AG20443 (cell line): ENCODE results near the gene OBP2B.
"Not testable (repeated sequence)": the region's sequence is repeated elsewhere in the genome, so short reads cannot be mapped to it uniquely, and the experiment has no call there.

Source experiments
- DNase-seq: peaks from one replicate; pipeline ENCODE4 v3.0.0; 2012; ENCODE audit warnings: low spot score, mixed read lengths

OBP2B gene

GRCh38 chr9:133208880-133209300 lies at the start of gene OBP2B:
OBP2B (minus strand) TSS chr9:133209250; CDS start chr9:133209199, 51 bp downstream.
- not testable (repeated sequence) for DNase-seq

DNA sequence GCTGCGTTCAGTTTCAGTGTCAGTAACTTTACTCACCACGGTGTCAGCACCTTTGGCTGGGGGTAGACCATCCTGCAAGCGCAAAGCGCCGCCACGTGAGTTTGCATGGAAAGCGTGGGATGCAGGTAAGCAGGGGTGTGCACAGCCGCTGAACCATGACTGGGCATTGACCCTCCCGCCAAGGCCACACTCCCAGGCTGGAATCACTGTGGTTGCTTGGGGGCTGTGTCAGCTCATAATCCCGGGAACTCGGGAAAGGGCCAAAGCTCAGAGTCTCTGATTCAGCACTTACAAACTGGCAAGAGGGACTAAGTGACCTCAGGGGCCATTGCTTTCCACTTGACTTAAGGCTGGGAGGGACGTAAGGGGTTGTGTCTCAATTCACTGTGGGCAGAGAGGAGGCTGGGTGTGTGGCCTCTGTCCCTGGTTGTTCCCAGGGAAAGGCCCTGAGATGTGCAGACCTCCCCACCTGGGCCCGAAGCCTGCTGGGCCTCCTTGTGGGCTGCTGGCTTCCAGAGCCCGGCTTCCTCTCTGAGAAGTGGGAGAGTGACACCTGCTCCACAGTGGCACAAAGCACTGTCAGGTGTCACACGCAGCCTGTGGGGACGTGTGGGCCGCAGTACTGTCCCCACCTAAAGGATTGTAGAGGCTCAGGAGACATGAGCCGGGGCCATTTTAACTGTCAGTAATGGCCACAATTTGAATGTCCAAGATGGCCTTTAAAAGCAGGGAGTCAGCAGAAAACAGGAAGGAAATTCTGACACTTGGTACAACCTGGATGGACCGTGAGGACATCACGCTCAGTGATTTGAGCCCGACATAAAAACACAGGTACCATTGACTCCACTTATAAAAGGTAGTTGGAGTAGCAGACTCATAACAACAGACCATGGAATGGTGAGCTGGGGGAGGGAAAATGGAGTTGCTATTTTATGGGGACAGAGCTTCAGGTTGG lies 49.3 kb upstream of the OBP2B start:
- no peak for DNase-seq

DNA sequence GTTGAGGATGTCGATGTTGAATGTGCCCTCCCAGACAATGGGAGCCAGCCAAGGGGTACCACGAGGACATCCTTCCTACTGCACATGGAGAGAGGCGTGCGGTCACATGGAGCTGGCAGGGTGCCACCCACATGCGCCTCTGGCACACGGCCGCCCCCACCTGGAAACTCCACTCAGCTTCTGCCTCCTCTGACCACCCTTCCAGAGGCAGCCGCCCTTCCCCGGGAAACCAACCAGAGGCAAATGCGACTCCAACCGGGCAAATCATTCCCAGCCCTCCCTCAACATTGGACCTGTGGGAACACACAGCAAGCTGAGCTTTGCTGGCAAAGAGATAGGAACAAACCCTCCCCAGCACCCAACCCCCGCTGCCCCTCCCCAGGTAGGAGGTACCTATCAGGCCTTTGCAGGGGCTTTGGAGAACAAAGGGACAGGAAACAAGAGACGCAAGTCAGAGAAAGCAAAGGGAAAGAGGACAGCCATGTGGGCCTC lies 48.5 kb upstream of the OBP2B start:
- DNase-seq = no peak

DNA sequence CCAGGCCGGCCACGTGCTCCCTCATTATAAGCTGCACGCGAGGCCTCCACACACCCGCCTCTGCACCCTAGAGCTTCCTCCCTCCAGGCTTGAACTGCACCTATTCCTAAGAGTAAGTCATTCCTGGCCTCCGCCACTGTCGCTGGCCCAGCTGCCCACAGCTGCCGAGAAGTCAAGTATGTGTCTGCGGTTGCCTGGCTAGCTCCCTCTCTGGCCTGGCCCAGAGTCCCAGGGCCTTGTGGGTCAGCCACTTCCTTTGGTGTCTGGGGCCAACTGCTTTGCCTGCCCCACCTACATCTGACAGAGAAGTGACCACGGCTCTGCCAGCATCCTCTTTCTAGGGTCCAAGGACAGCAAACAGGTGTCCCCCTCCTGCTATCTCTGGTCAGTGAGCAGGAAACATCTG lies 47.6 kb upstream of the OBP2B start:
- no peak for DNase-seq

- DNase-seq = no peak
Observed at GRCh38 chr9:133256136-133256461, 47.0 kb upstream of the OBP2B start.

- no peak for DNase-seq
Observed at GRCh38 chr9:133255371-133256135, 46.5 kb upstream of the OBP2B start.

DNA sequence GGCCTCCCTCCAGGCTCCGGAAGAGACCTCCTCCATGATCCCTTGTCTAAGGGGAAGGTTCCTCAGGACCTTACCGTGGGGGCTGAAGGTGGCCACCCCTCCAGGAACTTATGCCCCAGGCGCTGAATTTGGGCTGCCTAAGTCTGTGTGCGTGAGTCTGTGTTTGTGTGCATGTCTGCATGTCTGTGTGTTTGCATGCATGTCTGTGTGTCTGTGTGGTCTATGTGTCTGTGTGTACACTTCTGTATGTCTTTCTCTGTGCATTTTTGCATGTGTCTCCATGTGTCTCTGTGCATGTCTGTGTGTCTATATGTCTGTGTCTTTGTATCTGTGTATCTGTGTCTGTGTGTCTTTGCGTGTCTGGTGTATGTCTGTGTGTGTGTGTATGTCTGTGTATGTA lies 45.4 kb upstream of the OBP2B start:
- DNase-seq = no peak

GRCh38 chr9:133253268-133253667 lies 44.2 kb upstream of the OBP2B start:
- DNase-seq = no peak

GRCh38 chr9:133252301-133253020 lies 43.4 kb upstream of the OBP2B start:
- DNase-seq = no peak

DNA sequence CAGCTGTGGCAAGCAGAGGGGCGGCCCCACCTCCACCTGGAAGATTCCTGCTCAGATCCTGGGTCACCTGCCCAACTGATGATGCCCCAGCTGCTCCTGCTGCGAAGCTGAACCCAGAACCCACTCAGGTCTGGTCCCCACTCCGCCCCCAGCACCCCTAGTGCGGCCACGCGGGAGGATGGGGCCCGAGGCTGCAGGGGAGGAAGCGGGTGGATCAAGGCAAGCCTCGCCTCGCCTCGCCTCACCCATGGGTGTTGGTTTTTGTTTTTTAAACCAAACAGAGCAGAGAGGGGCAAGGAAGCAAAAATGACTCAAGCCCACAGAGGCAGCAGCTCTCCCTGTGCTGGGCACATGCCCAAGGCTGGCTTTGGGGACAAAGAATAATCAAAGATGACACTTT lies 42.7 kb upstream of the OBP2B start:
- DNase-seq = no peak

DNA sequence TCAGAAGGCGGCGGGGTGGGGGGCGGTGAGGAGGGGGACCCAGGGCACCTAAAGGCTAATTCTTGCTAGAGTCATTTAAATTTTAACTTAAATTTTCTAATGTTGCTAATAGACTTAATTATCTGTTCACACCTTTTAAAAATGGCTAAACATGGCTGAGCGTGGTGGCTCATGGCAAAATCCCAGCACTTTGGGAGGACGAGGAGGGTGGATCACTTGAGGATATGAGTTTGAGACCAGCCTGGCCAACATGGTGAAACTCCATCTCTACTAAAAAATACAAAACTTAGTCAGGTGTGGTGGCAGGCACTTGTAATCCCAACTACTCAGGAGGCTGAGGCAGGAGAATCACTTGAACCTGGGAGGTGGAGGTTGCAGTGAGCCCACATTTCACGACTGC lies 42.2 kb upstream of the OBP2B start:
- not testable (repeated sequence) for DNase-seq

GRCh38 chr9:133250741-133251170 lies 41.7 kb upstream of the OBP2B start:
- DNase-seq = no peak

DNA sequence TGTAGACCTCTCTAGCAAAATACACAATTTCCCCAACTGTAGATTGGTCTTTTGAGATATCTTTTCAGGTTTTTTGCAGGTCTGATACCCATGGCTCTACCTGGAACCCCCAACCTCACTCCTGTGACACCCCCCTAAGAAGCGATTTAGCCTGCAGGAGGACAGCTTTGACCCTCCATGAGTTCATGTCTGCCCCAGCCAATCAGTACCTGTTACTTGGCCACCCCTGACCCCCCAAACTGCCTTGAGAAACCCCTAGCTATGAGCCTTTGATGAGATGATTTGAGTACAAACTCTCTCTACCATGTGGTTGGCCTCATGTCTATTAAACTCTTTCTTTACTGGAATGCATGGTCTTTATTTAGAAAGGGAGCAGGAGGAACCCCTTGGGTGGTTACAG lies 40.3 kb upstream of the OBP2B start:
- no peak for DNase-seq

GRCh38 chr9:133248726-133249295 lies 39.8 kb upstream of the OBP2B start:
- no peak for DNase-seq

DNA sequence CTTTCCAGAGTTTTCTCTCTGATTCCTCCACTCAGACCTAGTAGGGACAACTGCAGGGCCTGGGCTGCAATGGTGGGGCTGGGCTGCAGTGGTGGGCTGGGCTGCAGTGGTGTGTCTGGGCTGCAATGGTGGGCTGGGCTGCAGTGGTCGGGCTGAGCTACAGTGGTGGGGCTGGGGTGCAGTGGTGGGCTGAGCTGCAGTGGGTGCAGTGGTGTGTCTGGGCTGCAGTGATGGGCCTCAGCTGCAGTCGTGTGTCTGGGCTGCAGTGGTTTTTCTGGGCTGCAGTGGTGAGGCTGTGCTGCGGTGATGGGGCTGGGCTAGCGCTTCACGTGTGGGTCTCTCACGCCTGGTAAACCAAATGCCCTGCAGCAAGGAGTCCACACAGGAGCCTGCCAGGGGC lies 38.6 kb upstream of the OBP2B start:
- DNase-seq = no peak

GRCh38 chr9:133246991-133247390 lies 37.9 kb upstream of the OBP2B start:
- DNase-seq = no peak

- DNase-seq = no peak
Observed at GRCh38 chr9:133246562-133246961, 37.5 kb upstream of the OBP2B start.

- DNase-seq = no peak
Observed at GRCh38 chr9:133242991-133243390, 33.9 kb upstream of the OBP2B start.

DNA sequence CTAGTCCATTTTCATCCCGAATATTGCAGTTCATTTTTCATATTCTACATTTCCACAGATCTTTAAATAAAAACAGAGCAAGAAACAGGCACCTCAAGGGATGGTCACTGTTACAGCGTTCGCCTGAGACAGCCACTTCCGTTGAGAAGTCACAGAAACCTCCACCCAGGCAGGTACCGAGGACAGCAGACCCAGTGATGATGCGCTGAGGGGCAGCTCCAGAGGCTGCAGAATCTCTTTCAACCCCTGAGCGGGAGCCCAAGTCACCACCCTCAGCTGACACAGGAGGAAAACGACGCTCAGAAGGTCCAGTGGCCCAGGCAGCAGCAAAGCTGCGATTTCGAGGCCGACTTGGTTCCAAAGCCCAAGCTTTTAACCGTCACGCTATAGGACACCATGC lies 33.2 kb upstream of the OBP2B start:
- no peak for DNase-seq

DNA sequence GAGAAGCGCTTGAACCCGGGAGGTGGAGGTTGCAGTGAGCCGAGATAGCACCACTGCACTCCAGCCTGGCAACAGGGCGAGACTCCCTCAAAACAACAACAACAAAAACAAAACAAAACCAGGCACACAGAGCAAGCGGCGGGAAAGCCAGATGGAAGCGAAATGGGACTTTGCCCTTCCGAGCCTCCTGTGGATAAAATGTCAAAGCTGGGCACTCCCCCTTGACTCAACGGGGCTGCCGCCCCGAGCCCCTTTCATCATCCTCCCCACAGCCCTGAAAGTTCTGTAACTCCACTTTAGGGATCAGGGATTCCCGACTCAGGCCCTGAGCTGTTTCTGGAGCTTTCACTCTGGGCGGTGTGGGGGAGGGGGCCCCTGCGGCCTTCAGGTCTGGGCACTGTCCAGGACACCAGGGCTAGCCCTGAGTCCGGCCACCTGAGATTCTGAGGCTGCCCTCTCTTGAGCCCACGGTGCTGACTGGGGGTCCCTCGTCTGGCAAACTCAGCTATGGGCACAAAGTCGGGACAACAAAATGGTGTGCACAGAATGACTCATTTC lies 30.6 kb upstream of the OBP2B start:
- no peak for DNase-seq

- DNase-seq = peak; percentile 87
Observed at GRCh38 chr9:133238851-133239532, 29.9 kb upstream of the OBP2B start.
